K562 (cell line): ENCODE data around the gene TRIM62. TPM values are rescaled to one million over a fixed set of nuclear protein-coding genes. Genes with fewer than 3 reads are reported as not detected.

ENCODE experiments used
- ATAC-seq: fragments of 200-7000 bp; cut with Tn5 transposase; 3 replicates; pipeline ENCODE4 v1.9.1; 2020; ENCODE audit warnings: moderate library complexity
- BruUV-seq: library from RNA; stranded (reverse); fragments of 400-500 nt; replicated peaks from 2 replicates; lab custom pipeline; 2021; lab: Mats Ljungman, UMichigan
- CTCF ChIA-PET: fragments of 300-600 bp; formaldehyde crosslinking; extraction: SDS; loops from one replicate; lab custom pipeline; 2021; ENCODE audit warnings: low intra/inter-chr PET ratio; lab: Yijun Ruan, JAX
- POLR2A ChIA-PET: fragments of 300-600, 350-650 bp; sonication (Branson Sonifier 250); formaldehyde crosslinking; extraction: SDS; loops from one replicate; lab custom pipeline; 2021; ENCODE audit warnings: antibody characterized with exemption, inconsistent platforms; lab: Yijun Ruan, JAX
- DNase-seq, 4 experiments: peaks; one replicate each; pipeline versions ENCODE4 v3.0.0 to v3.0.0-alpha.2; 2011 to 2018; ENCODE audit warnings: low spot score in 3 of 4, mixed read lengths in 3 of 4; ENCODE audit errors: extremely low read depth in 1 of 4
- FAIRE-seq: peaks from 2 replicates; lab custom pipeline; 2011; peaks lifted over from hg19 to GRCh38; lab: Jason Lieb, UNC
- H2AFZ ChIP-seq: 2 replicates; pipeline ENCODE4 v1.6.0; 2011; ENCODE audit warnings: low read depth, low read length, control low read depth, inconsistent platforms
- H3K27ac ChIP-seq: fragments of 200-600 bp; 3 replicates; pipeline ENCODE4 v1.8.0; 2011; ENCODE audit warnings: low read depth, mild to moderate bottlenecking, control low read depth, inconsistent platforms, low read length, moderate library complexity, mixed read lengths; ENCODE audit errors: extremely low read depth
- H3K27me3 ChIP-seq, 2 experiments: fragments of 300-600 bp in 1 of 2; 2 replicates in 1 of 2; 3 replicates in 1 of 2; pipeline versions ENCODE4 v1.6.0 to v1.8.0; 2011; ENCODE audit warnings: inconsistent platforms in 2 of 2, low read length in 2 of 2, mild to moderate bottlenecking in 1 of 2, mixed read lengths in 1 of 2, moderate library complexity in 1 of 2; ENCODE audit not compliant: control insufficient read depth in 2 of 2, insufficient read depth in 2 of 2
- H3K36me3 ChIP-seq: fragments of 300-600 bp; 3 replicates; pipeline ENCODE4 v1.8.0; 2011; ENCODE audit warnings: mild to moderate bottlenecking, low read length, inconsistent platforms; ENCODE audit not compliant: control insufficient read depth, insufficient read depth
- H3K4me1 ChIP-seq, 2 experiments: fragments of 200-600 bp in 1 of 2; replicated peaks in 1 of 2; 2 replicates in 1 of 2; 3 replicates in 1 of 2; pipeline versions ENCODE4 v1.5.1 to v1.8.0; 2011; ENCODE audit warnings: inconsistent platforms in 2 of 2, low read length in 2 of 2, mild to moderate bottlenecking in 1 of 2, mixed read lengths in 1 of 2, moderate library complexity in 1 of 2; ENCODE audit not compliant: control insufficient read depth in 2 of 2, insufficient read depth in 2 of 2
- H3K4me2 ChIP-seq: 2 replicates; pipeline ENCODE4 v1.6.1; 2011; ENCODE audit warnings: low read length, control low read depth, inconsistent platforms, mixed read lengths; ENCODE audit not compliant: insufficient read depth
- H3K4me3 ChIP-seq: fragments of 200-600 bp; sonication (generic), shearing (Covaris generic); 2 replicates; pipeline ENCODE4 v1.5.1; 2016; ENCODE audit warnings: control low read depth, inconsistent platforms
- H3K79me2 ChIP-seq: fragments of 200-600 bp; 3 replicates; pipeline ENCODE4 v1.8.0; 2011; ENCODE audit warnings: low read length, inconsistent platforms; ENCODE audit not compliant: control insufficient read depth, insufficient read depth
- H3K9ac ChIP-seq, 2 experiments: 2 replicates each; pipeline versions ENCODE4 v1.6.0 to v1.6.1; 2011; ENCODE audit warnings: low read depth in 2 of 2, low read length in 2 of 2, control low read depth in 1 of 2, inconsistent platforms in 1 of 2, mild to moderate bottlenecking in 1 of 2, mixed read lengths in 1 of 2; ENCODE audit not compliant: insufficient read depth in 1 of 2
- H3K9me1 ChIP-seq: one replicate; pipeline ENCODE4 v1.6.0; 2011; ENCODE audit warnings: inconsistent platforms, mild to moderate bottlenecking, low read length, moderate library complexity; ENCODE audit not compliant: control insufficient read depth, insufficient read depth
- H3K9me3 ChIP-seq: replicated peaks from 2 replicates; pipeline ENCODE4 v1.5.1; 2011; ENCODE audit warnings: low read depth, low read length, inconsistent platforms; ENCODE audit not compliant: control insufficient read depth, insufficient read depth
- H4K20me1 ChIP-seq: replicated peaks from 2 replicates; pipeline ENCODE4 v1.6.1; 2011; ENCODE audit warnings: low read length, inconsistent platforms, mixed read lengths; ENCODE audit not compliant: control insufficient read depth, insufficient read depth
- HDAC1 ChIP-seq, 2 experiments: fragments of 450-650 bp; IDR thresholded peaks; 2 replicates each; pipeline ENCODE4 v1.6.1; 2016 to 2017; ENCODE audit warnings: inconsistent platforms in 1 of 2, mild to moderate bottlenecking in 1 of 2, moderate library complexity in 1 of 2
- MYNN ChIP-seq, 2 experiments: sonication (generic); formaldehyde crosslinking in 1 of 2; IDR thresholded peaks; 2 replicates each; pipeline versions ENCODE4 v1.5.0 to v1.6.1; 2016 to 2020; ENCODE audit warnings: antibody characterized with exemption in 1 of 2, missing genetic modification reagents in 1 of 2
- PKNOX1 ChIP-seq: fragments of 450-650 bp; IDR thresholded peaks from 2 replicates; pipeline ENCODE4 v1.6.1; 2016
- RBM25 ChIP-seq: fragments of 200-400 bp; formaldehyde crosslinking; IDR thresholded peaks from 2 replicates; pipeline ENCODE4 v1.6.1; 2018; ENCODE audit warnings: low read length, low read depth, moderate library complexity; ENCODE audit not compliant: severe bottlenecking
- ZFP36 ChIP-seq: fragments of 150-350 bp; IDR thresholded peaks from 2 replicates; pipeline ENCODE4 v1.6.1; 2018; ENCODE audit warnings: low read length, low read depth; ENCODE audit not compliant: partially characterized antibody
- WGBS: fragments of 100-300 bp; shearing (Covaris generic); methylation state at CpG from one replicate; pipeline ENCODE4 v1.1.6; 2016; ENCODE audit warnings: low coverage, mixed read lengths; ENCODE audit not compliant: insufficient coverage; ENCODE audit errors: missing lambda C conversion rate; 5-methylcytosine and 5-hydroxymethylcytosine counted together
- in situ Hi-C: fragments of 300-500 bp; cut with MboI; formaldehyde crosslinking; loops from 4 replicates; pipeline ENCODE4 v1.15.0; 2018; ENCODE audit warnings: inconsistent platforms, mixed read lengths
- intact Hi-C: fragments of 100-400 bp; cut with micrococcal nuclease; formaldehyde crosslinking; loops from 2 replicates; pipeline ENCODE4 v1.14.2; 2022
- polyA plus RNA-seq, 8 experiments: library from polyadenylated mRNA; depleted of rRNA in 4 of 8; stranded (reverse) in 5 of 8; unstranded in 3 of 8; fragments of >200 nt; fragmentation: Nextera tagmentation in 2 of 8; fragmentation: Illumina TruSeq in 1 of 8; extraction: Ambion mirVana in 2 of 8; extraction: Trizol in 1 of 8; gene quantifications; 2 replicates each; pipeline versions ENCODE4 v1.2.1 to v1.2.3, GENCODE V29; 2011 to 2014; ENCODE audit warnings: inconsistent platforms in 1 of 8, missing spikeins in 1 of 8
- total RNA-seq, 7 experiments: library from RNA; depleted of rRNA in 6 of 7; stranded (reverse); fragments of >200 nt in 6 of 7; fragmentation: Illumina TruSeq in 2 of 7; extraction: Trizol in 2 of 7; gene quantifications; 2 replicates each; pipeline versions ENCODE4 v1.2.1 to v1.2.3, GENCODE V29; 2011 to 2021; ENCODE audit warnings: low replicate concordance in 1 of 7

Gene TRIM62
- total and polyA plus RNA-seq, 9 of the 15 experiments (the other 6 are each of a cell fraction or from before 2014, with no cell fraction given) = 0.18 to 2.3 (median 0.52) TPM

- no peak for DNase-seq
- intact Hi-C loops = no loop called here
- Histone ChIP-seq H3K27me3 (peaks cover 0 to 7% of the 10 kb centered on the region in 2 experiments; a peak in 2 of 5 replicates), H3K36me3 (no peaks in the 10 kb centered on the region), H3K9ac (no peak overlapping the region), H3K27ac (no peak overlapping the region), H3K4me3 (no peak overlapping the region), H3K9me3 (no peaks in the 10 kb centered on the region), H3K79me2 (no peaks in the 10 kb centered on the region), H3K9me1 (no peaks in the 10 kb centered on the region), H2AFZ (no peak overlapping the region), H3K4me2 (no peak overlapping the region), H4K20me1 (no peaks in the 10 kb centered on the region; the same call in 1 of the 2 replicates), H3K4me1 (peaks cover 0 to 16% of the 10 kb centered on the region in 2 experiments; a peak in 4 of 5 replicates)
- in situ Hi-C loops = no loop called here
- ChIA-PET CTCF (no interaction called here), POLR2A (no interaction called here)
- no peak for FAIRE-seq
- TF ChIP-seq MYNN (IDR thresholded peaks at IDR 0.05) (peak; percentile 98), MYNN (CRISPR knock-in tag; IDR thresholded peaks at IDR 0.05) (peak; percentile 73; the same call in 1 of the 2 replicates), HDAC1 (IDR thresholded peaks at IDR 0.05) (no peak)
- ATAC-seq = no peak
- WGBS = 4% methylated on average over 3 of the region's 3 CpGs
- no TSS peak for BruUV-seq
Measured at GRCh38 chr1:33141781-33142180, 40.1 kb downstream of the TRIM62 start.

- Histone ChIP-seq H3K27me3 (peaks cover 0 to 7% of the 10 kb centered on the region in 2 experiments; a peak in 2 of 5 replicates), H3K9me3 (no peaks in the 10 kb centered on the region), H3K79me2 (no peaks in the 10 kb centered on the region), H3K9ac (no peak overlapping the region), H3K9me1 (no peaks in the 10 kb centered on the region), H4K20me1 (no peaks in the 10 kb centered on the region; the same call in 1 of the 2 replicates), H3K27ac (no peak overlapping the region), H3K4me2 (no peak overlapping the region), H3K4me3 (no peak overlapping the region), H3K36me3 (no peaks in the 10 kb centered on the region), H3K4me1 (peaks cover 0 to 16% of the 10 kb centered on the region in 2 experiments; a peak in 4 of 5 replicates), H2AFZ (no peak overlapping the region)
- BruUV-seq = no TSS peak
- ChIA-PET POLR2A (interaction anchor here (1.3 to 1.8 kb wide), 4 partner anchors 11 to 40 kb away, joined by 3 to 5 read pairs (median 3); partner anchors contain the start of gene TRIM62), CTCF (no interaction called here)
- intact Hi-C loops = no loop called here
- FAIRE-seq (no peak), DNase-seq (no peak), ATAC-seq (no peak)
- in situ Hi-C loops = no loop called here
- WGBS = 6% methylated on average over 2 of the region's 2 CpGs
- peak; percentile 50 for TF ChIP-seq ZFP36
- TF ChIP-seq RBM25 = peak; percentile 37
- no peak for TF ChIP-seq PKNOX1
Measured at GRCh38 chr1:33141216-33141615, 40.6 kb downstream of the TRIM62 start.
